SK-N-SH (cell line): ENCODE data around the gene CLIC5.

ENCODE experiments used
- CTCF ChIP-seq: fragments of 200-600 bp; sonication (generic); IDR thresholded peaks from 2 replicates; pipeline ENCODE4 v1.6.1; 2017; ENCODE audit warnings: antibody characterized with exemption, mild to moderate bottlenecking, moderate library complexity
- EP300 ChIP-seq, 2 experiments: IDR thresholded peaks; 2 replicates each; pipeline versions ENCODE4 v1.4.0 to v1.6.1; 2012; ENCODE audit warnings: borderline replicate concordance in 1 of 2, low read depth in 1 of 2, low read length in 1 of 2
- EZH2phosphoT487 ChIP-seq: fragments of 200-600 bp; sonication (generic); IDR thresholded peaks from 2 replicates; pipeline ENCODE4 v1.6.1; 2017; ENCODE audit warnings: low read depth, mixed run types, mild to moderate bottlenecking, antibody characterized with exemption, moderate library complexity, borderline replicate concordance
- FOXM1 ChIP-seq: IDR thresholded peaks from 2 replicates; pipeline ENCODE4 v1.4.0; 2012; ENCODE audit warnings: low read depth, mild to moderate bottlenecking
- MAX ChIP-seq: IDR thresholded peaks from 2 replicates; pipeline ENCODE4 v1.4.0; 2012; ENCODE audit warnings: low read depth
- MXI1 ChIP-seq: IDR thresholded peaks from 2 replicates; pipeline ENCODE4 v1.6.1; 2012; ENCODE audit warnings: mild to moderate bottlenecking, low read depth, low read length, improper control_type of control experiment
- ZBTB33 ChIP-seq: IDR thresholded peaks from 2 replicates; pipeline ENCODE4 v1.4.0; 2012; ENCODE audit warnings: low read depth, borderline replicate concordance

- TF ChIP-seq FOXM1 (no peak), CTCF (no peak), EP300 (IDR thresholded peaks at IDR 0.05; ENCODE audit: borderline replicate concordance in 1 of 2, low read depth in 1 of 2, low read length in 1 of 2) (no peak), MAX (no peak), EZH2phosphoT487 (no peak), ZBTB33 (no peak), MXI1 (no peak)
These were observed 123.5 kb downstream of the CLIC5 start for GRCh38 chr6:45892196-45892595.
